ENCODE measurements around the gene ANKRD65. TPM values are rescaled to one million over a fixed set of nuclear protein-coding genes. Genes with fewer than 3 reads are reported as not detected.

The ANKRD65 gene
- total and polyA plus RNA-seq, 3 donors from 2014 or later, result 10.0 to 14.7 (median 10.4) TPM

DNA sequence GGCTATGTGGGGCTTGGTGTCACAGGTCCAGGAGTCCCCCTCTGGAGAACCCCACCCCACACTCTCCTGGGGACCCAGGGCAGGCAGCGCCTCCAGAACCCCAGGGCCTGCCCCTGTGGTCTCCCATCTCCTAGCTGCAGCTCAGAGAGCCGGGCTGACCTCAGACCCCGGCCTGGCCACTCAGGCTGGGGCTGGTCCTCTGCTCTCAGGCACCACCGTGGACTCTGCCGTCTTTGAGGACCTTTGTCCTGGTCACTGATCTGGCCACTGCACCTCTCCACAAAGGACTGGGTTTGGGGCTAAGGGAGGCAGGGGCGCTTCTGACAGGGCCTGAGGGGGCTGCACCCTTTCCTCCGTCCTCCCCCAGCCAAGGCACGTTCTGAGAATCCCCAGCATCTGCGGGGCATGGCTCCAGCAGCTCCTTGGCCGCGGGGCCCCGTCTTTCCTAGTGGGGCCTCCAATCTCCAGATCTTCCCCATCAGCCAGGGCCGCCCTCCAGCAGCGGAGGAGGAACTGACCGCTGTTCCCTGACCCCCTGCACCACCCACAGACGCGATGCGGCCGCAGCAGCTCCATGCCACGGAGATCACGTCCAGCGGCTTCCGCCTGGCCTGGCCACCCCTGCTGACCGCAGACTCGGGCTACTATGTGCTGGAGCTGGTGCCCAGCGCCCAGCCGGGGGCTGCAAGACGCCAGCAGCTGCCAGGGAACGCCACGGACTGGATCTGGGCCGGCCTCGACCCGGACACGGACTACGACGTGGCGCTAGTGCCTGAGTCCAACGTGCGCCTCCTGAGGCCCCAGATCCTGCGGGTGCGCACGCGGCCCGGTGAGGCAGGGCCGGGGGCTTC, 17.7 kb upstream of the ANKRD65 start:
- intact Hi-C loops (cut with DNase I; ENCODE audit: low total_unique reads), result no loop called here
- no peak overlapping the region for H3K27ac ChIP-seq
- H3K27me3 ChIP-seq, result no peaks in the 10 kb centered on the region
- no peaks in the 10 kb centered on the region for H3K9me3 ChIP-seq
- H3K4me1 ChIP-seq, result peaks cover 59% of the 10 kb centered on the region
- no peak overlapping the region for H3K4me3 ChIP-seq
- DNase-seq, result no peak
- no peaks in the 10 kb centered on the region for H3K36me3 ChIP-seq (ENCODE audit: low read depth, missing control alignments)
- TF ChIP-seq CTCF (IDR thresholded peaks at IDR 0.05), result no peak
- no peak for TF ChIP-seq POLR2A (IDR thresholded peaks at IDR 0.05)
- 61 to 76% methylated on average over 21 to 44 of the region's 45 CpGs for WGBS, 2 donors

GRCh38 chr1:1437904-1438376, 16.9 kb upstream of the ANKRD65 start:
- no peaks in the 10 kb centered on the region for H3K9me3 ChIP-seq
- H3K4me1 ChIP-seq, result peaks cover 67% of the 10 kb centered on the region
- 68 to 73% methylated on average over 7 to 11 of the region's 11 CpGs for WGBS, 2 donors
- no peak overlapping the region for H3K27ac ChIP-seq
- no peaks in the 10 kb centered on the region for H3K27me3 ChIP-seq
- H3K4me3 ChIP-seq, result no peak overlapping the region
- intact Hi-C loops (cut with DNase I; ENCODE audit: low total_unique reads), result no loop called here
- TF ChIP-seq POLR2A (IDR thresholded peaks at IDR 0.05) (no peak), CTCF (IDR thresholded peaks at IDR 0.05) (no peak)
- no peaks in the 10 kb centered on the region for H3K36me3 ChIP-seq (ENCODE audit: low read depth, missing control alignments)
- no peak for DNase-seq

- DNase-seq, result no peak
- 71 to 100% methylated on average over 8 to 31 of the region's 31 CpGs for WGBS, 2 donors
- Histone ChIP-seq H3K36me3 (ENCODE audit: low read depth, missing control alignments) (no peaks in the 10 kb centered on the region), H3K27me3 (no peaks in the 10 kb centered on the region), H3K9me3 (no peaks in the 10 kb centered on the region), H3K4me1 (peaks cover 72% of the 10 kb centered on the region), H3K4me3 (no peak overlapping the region), H3K27ac (no peak overlapping the region)
- no peak for TF ChIP-seq POLR2A (IDR thresholded peaks at IDR 0.05)
- intact Hi-C loops (cut with DNase I; ENCODE audit: low total_unique reads), result no loop called here
Observed at GRCh38 chr1:1437033-1437903, 16.2 kb upstream of the ANKRD65 start.

- Histone ChIP-seq H3K36me3 (ENCODE audit: low read depth, missing control alignments) (no peaks in the 10 kb centered on the region), H3K4me1 (peaks cover 72% of the 10 kb centered on the region), H3K9me3 (no peaks in the 10 kb centered on the region), H3K4me3 (peak overlapping the region in 1 of 2 donors; percentile 59), H3K27ac (no peak overlapping the region), H3K27me3 (no peaks in the 10 kb centered on the region)
- 82 to 84% methylated on average over 7 of the region's 7 CpGs for WGBS, 2 donors
- TF ChIP-seq POLR2A (IDR thresholded peaks at IDR 0.05) (no peak), CTCF (IDR thresholded peaks at IDR 0.05) (no peak)
- intact Hi-C loops (cut with DNase I; ENCODE audit: low total_unique reads), result no loop called here
- no peak for DNase-seq
Observed at GRCh38 chr1:1436630-1437032, 15.6 kb upstream of the ANKRD65 start.
